Amniotic stem cell (primary cell): ENCODE measurements around the gene ZNF444.

Experiments
- DNase-seq: peaks from one replicate; lab custom pipeline; 2025; lab: John Stamatoyannopoulos, UW

Gene ZNF444

DNA sequence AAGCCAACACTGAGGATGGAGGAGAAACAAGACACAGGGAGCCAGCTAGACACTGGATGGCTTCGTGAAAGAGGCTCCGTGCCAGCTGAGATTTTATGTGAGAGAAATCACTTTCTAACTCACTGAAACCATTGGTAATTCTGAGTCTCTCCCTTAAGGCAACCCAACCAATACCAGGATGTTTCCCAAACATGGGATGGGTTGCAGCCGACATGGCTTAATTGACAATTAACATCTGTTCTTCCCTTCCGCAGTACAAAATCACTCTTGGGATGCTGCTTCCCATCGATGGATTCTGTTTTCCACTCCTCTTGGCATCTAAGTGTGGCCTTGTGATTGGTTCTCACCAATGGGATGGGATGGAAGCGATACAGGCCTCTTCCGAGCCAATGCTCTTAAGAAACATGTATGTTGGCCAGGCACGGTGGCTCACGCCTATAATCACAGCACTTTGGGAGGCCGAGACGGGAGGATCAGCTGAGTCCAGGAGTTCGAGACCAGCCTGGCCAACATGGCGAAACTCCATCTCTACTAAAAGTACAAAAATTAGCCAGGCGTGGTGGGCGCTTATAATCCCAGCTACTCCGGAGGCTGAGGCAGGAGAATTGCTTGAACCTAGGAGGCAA lies 17.7 kb upstream of the ZNF444 start:
- no peak for DNase-seq

DNA sequence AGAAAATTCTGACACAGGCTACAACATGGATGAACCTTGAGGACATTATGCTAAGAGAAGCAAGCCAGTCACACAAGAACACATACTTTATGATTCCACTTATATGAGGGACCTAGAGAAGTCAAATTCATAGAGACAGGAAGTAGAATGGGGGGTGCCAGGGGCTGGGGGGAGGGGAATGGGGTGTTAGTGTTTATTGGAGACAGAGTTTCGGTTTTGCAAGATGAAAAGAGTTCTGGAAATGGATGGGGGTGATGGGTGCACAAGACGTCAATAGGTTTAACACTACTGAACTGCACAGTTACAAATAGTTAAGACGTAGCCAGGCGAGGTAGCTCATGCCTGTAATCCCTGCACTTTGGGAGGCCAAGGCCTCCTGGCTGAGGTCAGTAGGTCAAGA lies 16.5 kb upstream of the ZNF444 start:
- DNase-seq = no peak

DNA sequence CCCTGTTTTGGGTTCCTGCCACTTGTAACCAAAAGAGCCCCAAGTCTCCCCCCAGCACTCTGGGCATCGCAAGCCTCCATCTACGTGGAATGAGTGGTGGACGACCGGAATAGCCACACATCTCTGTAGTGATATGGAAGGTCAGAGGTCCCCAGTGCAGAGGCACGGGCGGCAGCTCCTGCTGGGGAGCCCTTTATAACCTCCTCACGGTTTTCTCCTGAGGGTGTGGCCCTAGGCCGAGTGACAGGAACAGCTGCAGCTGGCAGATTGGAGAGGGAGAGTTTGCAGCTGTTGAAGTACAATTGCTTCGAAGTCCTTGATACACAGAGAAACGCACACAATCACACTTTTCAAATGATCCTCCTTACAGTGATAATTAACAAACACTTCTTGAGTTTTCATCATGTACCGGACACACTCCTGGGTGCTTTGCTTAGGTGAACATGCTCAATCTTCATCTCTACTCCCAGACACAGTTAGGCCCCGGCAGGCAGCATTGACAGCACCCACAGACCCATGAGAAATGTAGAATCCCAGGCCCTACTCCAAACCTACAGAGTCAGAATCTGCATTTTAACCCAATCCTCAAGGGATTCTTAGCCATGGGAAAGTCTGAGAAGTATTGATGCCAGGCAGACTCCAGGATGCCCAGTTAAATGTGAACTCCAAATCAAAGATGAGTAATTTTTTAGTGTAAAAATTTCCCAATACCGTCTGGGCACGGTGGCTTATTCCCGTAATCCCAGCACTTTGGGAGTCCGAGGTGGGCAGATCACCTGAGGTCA lies 15.1 kb upstream of the ZNF444 start:
- DNase-seq = no peak

DNA sequence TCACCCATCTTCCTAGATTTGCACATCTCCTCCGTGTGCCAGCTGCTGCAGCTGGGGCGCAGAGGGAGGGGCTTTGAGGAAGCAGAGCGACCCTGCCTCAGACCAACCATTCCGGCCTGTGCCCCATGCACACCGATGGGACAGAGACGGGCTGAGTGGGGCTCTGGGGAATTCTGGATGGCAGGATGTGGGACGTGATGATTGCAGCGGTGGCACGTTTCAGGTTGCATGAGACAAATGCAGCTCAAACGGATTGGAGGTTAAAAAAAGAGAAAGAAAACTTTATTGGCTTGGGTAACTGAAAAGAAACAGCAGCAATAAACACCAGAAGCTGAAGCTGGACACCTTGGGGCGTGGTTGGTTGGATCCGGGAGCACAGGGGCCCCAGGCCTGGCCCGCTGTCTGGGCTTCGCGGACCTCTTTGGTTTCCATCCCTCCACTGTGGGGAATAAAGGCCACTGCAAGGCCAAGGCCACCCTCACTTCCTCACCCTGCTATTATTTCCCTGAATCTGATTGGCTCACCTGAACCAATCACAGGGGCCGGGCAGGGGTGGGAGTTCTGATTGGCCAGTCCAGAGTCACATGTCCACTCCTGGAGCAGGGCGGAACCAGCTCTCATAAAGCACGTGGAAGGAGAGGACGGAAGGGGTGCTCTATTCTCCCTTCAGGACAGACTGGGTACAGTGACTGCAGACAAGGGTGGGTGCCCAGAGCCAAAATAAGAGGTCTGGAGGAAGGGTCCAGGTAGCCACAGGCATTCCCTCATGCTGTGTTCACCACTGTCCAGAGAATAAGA lies 13.9 kb upstream of the ZNF444 start:
- DNase-seq = no peak

DNA sequence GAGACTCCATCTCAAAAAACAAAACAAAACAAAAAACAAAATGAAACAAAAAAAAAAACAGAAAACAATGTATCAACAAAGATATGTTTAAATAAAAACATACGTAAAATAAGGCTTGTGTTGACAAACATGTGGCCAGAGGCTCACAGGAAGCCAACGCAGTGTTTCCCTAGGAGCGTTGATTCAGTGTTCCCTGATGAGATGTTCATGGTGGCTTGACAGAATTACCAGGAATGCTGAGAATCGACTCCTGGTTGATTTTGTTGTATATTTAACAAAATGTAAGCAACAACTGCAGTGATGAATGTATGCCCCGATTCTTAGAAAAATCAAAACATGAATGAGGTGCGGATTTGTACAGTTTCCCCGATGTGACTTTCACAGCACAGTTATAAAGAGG lies 11.1 kb upstream of the ZNF444 start:
- no peak for DNase-seq

DNA sequence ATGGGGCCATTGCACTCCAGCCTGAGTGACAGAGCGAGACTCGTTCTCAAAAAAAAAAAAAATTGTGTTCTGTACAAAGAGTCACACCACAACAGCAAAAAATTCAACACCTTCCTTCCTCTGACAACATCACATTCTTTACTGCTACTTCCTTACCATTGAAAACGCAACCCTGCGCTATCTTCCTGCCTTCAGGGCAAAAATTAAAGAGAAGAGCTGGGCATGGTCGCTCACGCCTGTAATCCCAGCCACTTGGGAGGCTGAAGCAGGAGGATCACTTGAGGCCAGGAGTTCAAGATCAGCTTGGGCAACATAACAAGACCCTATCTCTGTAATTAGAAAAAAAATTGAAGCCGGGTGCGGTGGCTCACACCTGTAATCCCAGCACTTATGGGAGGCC lies 9.4 kb upstream of the ZNF444 start:
- DNase-seq = no peak

DNA sequence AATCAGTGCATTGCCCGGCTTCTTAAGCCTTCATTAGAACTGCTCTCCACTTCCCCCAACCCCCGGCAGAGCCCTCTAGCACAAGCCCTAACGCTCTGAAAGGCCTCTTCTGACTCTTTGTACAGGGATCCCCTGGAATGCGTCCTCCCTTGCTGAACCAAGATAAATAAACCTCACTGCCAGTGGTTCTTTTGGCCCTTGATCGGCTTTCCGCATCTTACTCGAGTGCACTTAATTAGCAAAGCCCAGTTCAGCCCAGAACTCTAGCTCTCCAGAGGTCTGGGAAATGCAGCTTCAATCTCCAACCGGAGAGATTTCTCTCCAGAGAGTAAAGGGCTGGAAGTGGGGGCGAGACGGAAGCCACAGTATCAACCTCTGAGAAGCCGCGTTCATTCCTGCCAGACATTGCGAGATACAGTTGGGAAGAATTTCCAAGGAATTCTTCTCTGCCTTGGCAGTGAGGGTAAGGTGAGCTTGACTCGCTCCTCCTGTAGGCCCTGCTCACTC lies 8.7 kb upstream of the ZNF444 start:
- no peak for DNase-seq

DNA sequence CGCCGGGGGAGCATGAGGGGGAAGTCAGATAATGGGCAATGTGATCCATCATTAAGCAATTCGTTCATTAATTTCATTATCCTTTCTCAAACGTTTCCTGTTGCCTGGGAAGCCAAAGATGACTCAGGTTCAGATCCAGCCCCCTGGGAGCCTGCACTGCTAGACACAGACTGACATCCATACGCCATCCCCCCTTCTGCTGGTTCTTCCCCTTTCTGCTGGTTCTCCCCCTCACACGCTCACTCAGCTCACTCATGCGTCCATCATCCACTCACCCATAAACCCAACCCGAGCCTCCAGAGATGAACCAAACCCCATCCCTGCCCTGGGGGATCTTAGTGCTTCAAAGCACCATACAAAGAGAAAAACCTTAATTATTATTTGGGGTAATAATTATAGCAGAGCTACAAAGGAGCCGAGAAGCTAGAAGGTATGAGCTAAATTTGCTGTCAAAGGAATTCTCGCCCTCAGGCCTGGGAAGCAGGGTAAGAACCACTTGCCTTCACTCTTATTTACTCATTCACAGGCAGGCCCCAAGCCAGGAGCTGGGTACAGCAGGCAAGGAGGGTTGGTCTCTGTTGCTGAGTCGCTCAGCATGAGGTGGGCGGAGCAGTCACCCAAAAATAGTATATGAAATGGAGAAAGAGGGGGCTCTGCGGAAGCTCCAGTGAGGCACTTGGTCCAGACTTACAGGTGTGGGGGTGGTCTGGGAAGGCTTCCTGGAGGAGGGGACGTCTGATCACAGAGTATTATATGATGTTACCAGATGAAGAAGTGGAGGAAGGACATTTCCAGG lies 7.0 kb upstream of the ZNF444 start:
- DNase-seq = no peak

DNA sequence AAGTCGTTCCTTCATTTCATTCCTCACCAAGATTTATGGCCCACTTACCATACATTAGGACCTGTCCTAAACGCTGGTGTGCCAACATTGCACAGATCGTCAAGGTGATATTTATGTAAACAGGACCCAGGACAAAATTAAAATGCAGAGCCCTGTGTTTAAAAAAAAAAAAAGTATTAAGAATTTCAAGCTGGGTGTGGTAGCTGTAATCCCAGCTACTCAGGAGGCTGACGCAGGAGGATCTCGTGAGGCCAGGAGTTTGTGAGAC lies 6.5 kb upstream of the ZNF444 start:
- no peak for DNase-seq

DNA sequence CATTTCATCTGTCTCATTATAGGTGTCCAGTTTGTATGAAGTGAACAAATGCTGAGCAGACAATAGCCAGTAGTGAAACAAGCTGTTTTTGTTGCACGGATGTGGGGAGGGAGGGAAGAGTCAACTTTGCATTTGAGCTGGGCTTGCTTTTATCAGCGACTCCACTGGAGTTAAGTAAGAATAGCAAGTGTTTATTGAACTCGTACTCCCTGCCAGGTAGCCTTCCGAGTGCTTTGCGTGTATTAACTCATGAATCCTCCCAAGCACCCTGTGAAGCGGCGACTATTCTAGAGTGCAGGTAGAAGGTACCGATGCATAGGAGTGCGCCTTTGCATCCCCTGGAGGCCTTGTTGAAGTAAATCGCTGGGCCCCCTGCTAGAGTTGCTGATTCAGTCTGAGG lies 4.7 kb upstream of the ZNF444 start:
- DNase-seq = no peak

DNA sequence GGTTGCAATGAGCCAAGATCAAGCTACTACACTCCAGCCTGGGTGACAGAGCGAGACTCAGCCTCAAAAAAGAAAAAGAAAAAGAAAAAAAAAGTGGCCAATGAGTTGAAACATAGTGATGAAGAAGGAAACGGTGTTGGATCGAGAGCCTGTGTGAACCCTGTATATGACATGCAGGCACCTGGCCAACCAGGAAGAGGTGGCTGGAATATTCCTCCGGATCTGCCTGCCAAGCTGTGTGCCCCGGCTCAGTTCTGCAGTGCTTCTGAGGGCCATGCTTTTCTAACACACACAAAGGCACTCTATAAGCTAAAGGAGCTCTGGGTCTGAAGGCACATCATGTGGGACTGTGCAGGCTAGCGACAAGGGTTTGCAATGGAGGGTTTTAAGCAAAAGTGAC lies 3.7 kb upstream of the ZNF444 start:
- no peak for DNase-seq

DNA sequence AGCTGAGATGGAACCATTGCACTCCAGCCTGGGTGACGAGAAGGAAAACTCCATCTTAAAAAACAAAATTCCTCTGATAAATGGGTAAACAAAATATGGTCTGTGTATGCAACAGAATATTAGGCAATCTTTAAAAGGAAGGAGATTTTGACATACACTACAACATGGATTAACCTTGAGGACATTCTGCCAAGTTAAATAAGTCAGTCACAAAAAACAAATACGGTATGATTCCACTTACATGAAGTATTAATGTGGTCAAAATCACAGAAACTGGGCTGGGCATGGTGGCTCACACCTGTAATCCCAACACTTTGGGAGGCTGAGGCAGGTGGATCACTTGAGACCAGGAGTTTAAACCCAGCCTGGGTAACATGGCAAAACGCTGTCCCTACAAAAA lies 3.0 kb upstream of the ZNF444 start:
- DNase-seq = no peak

DNA sequence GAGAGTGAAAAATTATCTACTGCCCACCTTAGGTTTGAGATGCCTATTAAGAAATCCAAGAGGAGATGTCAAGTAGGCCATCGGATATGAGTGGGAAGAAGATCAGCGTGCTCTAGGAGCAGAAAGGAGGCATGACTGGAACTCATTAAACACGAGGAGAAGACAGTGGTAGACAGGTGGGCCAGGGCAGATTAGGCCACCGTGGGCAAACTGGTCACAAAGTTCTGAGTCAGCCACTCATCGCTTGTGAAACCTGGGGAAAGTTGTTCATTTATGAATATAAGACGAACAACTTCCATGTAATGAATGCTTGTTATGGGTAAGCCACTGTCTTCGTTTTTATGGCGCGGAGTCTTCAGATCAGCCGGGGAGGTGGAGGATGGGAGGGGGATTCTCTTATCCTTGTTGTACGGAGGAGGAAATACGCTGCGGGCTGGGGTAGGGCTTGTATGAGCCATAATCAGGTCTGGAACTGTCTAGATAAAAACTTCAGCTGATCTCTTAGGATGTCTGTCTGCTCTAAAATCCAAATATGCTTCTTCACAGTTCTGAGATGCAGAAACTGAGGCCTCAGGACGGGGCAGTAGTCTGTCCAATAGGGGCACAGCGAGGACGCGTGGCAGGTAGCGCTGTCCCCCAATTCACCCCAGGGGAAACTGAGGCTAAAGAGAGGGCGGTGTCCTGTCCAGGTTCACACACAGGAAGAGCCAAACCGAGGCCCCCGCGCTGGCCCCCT lies 1.1 kb upstream of the ZNF444 start:
- no peak for DNase-seq

DNA sequence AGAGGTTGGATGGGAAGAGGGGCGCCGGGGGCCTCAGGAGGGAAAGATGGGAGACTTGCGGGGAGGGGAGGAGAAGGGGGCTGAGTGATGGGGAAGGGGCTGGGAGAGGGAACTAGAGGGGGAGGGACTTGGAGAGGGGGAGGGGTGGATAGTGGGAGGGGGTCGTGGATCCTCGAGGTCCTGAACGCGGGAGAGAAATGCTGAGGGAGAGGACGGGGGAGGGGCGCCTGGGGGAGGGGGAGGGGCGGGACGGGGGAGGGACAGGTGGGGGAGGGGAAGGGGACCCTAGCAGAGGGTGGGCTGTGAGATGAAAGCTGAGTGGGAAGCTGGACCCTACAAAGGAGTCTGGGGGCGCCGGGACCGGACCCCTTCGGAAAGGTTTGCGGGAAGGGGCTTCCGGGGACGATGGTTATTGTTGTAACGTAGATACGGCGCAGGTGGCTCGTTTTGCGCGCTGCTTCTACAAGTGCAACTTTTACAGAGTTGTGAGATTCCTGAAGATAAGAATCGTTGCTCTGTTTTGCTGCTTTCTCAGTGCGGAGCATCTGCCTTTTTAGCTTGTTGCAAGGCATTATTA lies 418 bp downstream of the ZNF444 start:
- no peak for DNase-seq

DNA sequence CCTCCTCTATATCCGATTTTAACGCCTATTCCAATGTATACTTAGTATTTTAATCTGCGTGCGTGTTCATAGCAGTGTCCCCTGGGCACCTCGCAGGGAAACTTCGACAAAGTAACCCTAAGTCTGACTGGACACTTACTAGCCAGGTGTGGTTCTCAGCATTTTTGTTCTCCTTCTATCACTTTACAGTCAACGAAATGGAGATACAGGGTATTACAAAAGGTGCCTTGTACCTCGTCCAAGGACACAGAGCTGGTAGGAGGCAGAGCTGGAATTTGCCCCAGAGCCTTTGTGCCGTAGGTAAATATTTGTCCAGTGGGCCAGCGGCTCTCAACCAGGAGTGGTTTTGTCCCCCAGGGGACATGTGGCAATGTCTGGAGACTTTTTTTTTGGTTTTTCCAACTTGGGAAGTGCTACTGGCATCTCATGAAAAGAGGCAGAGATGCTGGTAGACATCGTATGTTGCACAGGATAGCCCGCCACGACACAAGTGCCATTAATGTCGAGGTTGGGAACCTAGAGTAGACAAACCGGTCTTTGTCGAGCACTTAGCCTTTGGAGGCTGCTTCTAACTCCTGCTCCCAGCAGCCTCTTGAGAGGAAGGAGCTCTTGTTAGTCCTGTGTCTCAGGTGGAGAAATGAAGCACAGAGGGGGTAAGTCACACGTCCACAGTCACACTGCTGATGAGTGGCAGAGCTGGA lies 1.1 kb downstream of the ZNF444 start:
- DNase-seq = no peak

DNA sequence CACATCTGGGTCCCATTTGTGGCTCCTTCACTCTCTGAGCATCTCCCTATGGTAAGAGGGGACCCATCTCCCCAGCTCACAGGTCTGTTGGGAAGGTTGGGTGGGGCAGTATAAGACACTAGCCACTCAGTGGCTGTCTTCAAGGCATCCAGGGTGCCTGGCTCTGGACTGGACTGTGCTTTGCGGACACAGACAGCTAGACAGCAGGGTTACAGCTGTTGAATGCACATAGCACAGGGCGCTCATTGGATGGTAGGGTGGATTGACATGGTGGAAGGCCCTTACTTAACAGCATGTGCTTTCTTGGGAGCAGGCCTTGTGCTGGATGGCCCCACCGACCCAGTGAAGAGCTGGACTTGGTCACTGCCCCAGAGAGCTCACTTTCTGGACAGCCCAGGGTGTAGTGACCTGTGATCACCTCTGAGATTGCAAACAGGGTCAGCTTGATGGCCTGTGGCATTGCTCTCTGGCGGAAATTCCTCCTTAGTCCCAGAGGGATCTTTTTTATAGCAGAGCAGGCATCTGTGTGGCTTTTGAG lies 1.9 kb downstream of the ZNF444 start:
- DNase-seq = no peak

DNA sequence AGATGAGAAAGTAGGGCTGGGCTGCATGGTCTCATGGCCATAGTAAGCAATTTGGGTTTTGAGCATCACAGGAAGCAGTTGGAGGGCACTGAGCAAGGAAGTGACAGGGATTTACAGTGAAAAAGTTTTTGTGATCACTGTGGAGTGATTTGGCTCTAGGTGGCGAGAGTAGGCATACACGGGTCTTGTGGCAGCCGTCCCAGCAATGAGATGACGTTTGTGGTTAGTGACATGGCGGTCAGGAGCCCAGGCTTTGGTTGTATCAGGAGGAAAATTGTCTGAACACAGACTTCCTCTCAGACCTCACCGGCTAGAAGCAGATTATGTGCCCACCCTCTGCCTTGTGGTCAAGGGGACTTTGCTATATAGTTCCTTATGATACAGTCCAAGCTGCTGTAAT lies 3.3 kb downstream of the ZNF444 start:
- DNase-seq = no peak

DNA sequence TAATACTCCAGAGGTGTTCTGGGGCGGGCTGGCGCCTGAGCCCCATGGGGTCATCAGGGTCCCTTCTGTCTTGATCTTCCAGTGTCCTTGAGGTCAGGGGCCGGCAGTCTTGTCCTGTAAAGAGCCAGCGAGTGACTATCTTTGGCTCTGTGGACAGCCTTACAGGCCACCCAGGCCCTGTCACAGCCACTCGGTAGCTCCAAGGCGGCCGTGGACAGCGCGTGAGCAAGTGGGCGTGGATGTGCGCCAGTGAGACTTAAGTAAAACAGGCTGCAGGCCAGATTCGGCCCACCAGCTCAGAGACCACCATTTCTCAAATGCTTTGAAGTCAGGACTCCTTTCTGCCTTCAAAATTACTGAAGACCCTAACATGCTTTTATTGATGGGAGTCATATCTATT lies 3.7 kb downstream of the ZNF444 start:
- DNase-seq = no peak

DNA sequence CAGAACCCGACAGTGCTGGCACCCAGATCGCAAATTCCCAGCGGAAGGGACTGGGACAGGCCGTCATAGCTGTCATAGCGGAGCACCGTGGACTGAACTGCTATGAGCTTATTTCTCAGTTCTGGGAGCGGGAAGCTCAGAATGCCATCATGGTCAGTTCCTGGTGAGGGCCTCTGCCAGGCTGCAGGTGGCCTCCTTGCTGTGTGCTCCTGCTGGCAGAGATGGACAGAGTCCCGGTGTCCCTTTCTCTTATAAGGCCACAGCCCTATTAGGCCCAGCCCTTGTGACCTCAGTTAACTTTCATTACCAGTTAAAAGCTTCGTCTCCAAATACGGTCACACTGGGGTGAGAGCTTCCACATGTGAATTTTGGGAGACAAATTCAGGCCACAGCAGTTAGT lies 4.6 kb downstream of the ZNF444 start:
- no peak for DNase-seq

DNA sequence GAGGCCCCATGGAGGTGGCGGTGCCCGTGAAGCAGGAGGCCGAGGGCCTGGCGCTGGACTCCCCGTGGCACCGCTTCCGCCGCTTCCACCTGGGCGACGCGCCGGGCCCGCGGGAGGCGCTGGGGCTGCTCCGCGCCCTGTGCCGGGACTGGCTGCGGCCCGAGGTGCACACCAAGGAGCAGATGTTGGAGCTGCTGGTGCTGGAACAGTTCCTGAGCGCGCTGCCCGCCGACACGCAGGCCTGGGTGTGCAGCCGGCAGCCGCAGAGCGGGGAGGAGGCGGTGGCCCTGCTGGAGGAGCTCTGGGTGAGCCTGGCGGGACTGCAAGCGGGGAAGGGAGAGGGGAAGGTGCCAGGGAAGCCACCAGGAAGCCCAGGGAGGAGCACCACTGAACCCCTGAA lies 5.8 kb downstream of the ZNF444 start:
- no peak for DNase-seq
